Panc1 (cell line): ENCODE data around the gene TXNDC11. TPM values are rescaled to one million over a fixed set of nuclear protein-coding genes. Genes with fewer than 3 reads are reported as not detected.

ENCODE experiments used
- ATAC-seq: fragments of 200-7000 bp; cut with Tn5 transposase; 2 replicates; pipeline ENCODE4 v1.9.1; 2020; ENCODE audit warnings: mild to moderate bottlenecking, moderate library complexity
- BruUV-seq: library from RNA; stranded (reverse); fragments of 400-500 nt; replicated peaks from 2 replicates; lab custom pipeline; 2021; lab: Mats Ljungman, UMichigan
- CTCF ChIA-PET: fragments of 300-600 bp; sonication (Branson Sonifier 250); formaldehyde crosslinking; loops from one replicate; lab custom pipeline; 2022; ENCODE audit warnings: antibody characterized with exemption; lab: Charles Lee
- POLR2A ChIA-PET: fragments of 300-600 bp; sonication (Branson Sonifier 250); formaldehyde crosslinking; loops from one replicate; lab custom pipeline; 2022; ENCODE audit warnings: antibody characterized with exemption; lab: Charles Lee
- DNase-seq: peaks from one replicate; pipeline ENCODE4 v3.0.0-alpha.2; 2010; ENCODE audit warnings: low read depth, low spot score
- H3K27ac ChIP-seq: 2 replicates; pipeline ENCODE4 v1.5.1; 2011; ENCODE audit warnings: mild to moderate bottlenecking, low read length, inconsistent platforms
- H3K27me3 ChIP-seq: fragments of 200-500 bp; sonication (Bioruptor generic); 2 replicates; pipeline ENCODE4 v1.6.0; 2014; ENCODE audit warnings: low read length, inconsistent platforms; ENCODE audit not compliant: control insufficient read depth, insufficient read depth
- H3K36me3 ChIP-seq: fragments of 200-500 bp; sonication (Bioruptor generic); 2 replicates; pipeline ENCODE4 v1.5.1; 2014; ENCODE audit warnings: inconsistent platforms, mild to moderate bottlenecking, low read length, moderate library complexity; ENCODE audit not compliant: control insufficient read depth, insufficient read depth
- H3K4me1 ChIP-seq: 2 replicates; pipeline ENCODE4 v1.5.1; 2011; ENCODE audit warnings: inconsistent platforms, mild to moderate bottlenecking, low read length, moderate library complexity; ENCODE audit not compliant: control insufficient read depth, insufficient read depth
- H3K4me3 ChIP-seq, 2 experiments: 2 replicates each; pipeline ENCODE4 v1.5.1; 2011 to 2012; ENCODE audit warnings: low read depth in 2 of 2, low read length in 2 of 2, mild to moderate bottlenecking in 2 of 2, inconsistent platforms in 1 of 2, moderate library complexity in 1 of 2
- H3K9me3 ChIP-seq: fragments of 200-500 bp; sonication (Bioruptor generic); 2 replicates; pipeline ENCODE4 v1.5.1; 2014; ENCODE audit warnings: low read depth, mild to moderate bottlenecking, inconsistent platforms, low read length, moderate library complexity; ENCODE audit not compliant: control insufficient read depth, insufficient read depth
- CTCF ChIP-seq: fragments of 450-650 bp; IDR thresholded peaks from 2 replicates; pipeline ENCODE4 v1.5.1; 2017; ENCODE audit warnings: mild to moderate bottlenecking
- POLR2AphosphoS5 ChIP-seq: IDR thresholded peaks from 2 replicates; pipeline ENCODE4 v1.6.1; 2012; ENCODE audit warnings: mild to moderate bottlenecking, low read depth, low read length, moderate library complexity
- REST ChIP-seq, 2 experiments: IDR thresholded peaks; 2 replicates each; pipeline ENCODE4 v1.6.1; 2011 to 2012; ENCODE audit warnings: low read depth in 2 of 2, control low read depth in 1 of 2, low read length in 1 of 2, mild to moderate bottlenecking in 1 of 2, moderate library complexity in 1 of 2; ENCODE audit not compliant: insufficient read depth in 1 of 2
- SIN3A ChIP-seq: IDR thresholded peaks from 2 replicates; pipeline ENCODE4 v1.6.1; 2012; ENCODE audit warnings: low read depth, mild to moderate bottlenecking, low read length, moderate library complexity, borderline replicate concordance; ENCODE audit not compliant: insufficient read depth
- TCF7L2 ChIP-seq: IDR thresholded peaks from 2 replicates; pipeline ENCODE4 v1.6.1; 2011; ENCODE audit warnings: mild to moderate bottlenecking, low read depth, low read length, inconsistent platforms
- in situ Hi-C: cut with HindIII; loops from 2 replicates; pipeline ENCODE4 v1.10.0; 2016; ENCODE audit warnings: low sequenced_read_pairs, low pct_unique_long_range_greater_than_20kb
- intact Hi-C: fragments of 100-400 bp; cut with micrococcal nuclease; formaldehyde crosslinking; loops from one replicate; pipeline ENCODE4 v1.10.0; 2022; ENCODE audit not compliant: unreplicated experiment
- total RNA-seq: library from RNA; stranded (reverse); gene quantifications from one replicate; pipeline ENCODE4 v1.2.1, GENCODE V29; 2021; ENCODE audit not compliant: unreplicated experiment

The TXNDC11 gene
- total RNA-seq, 1 experiment from 2014 or later = 30.5 TPM

GRCh38 chr16:11712122-11712521 lies 30.5 kb downstream of the TXNDC11 start:
- DNase-seq = no peak
- Histone ChIP-seq H3K9me3 (no peaks in the 10 kb centered on the region), H3K36me3 (no peaks in the 10 kb centered on the region), H3K4me3 (no peak overlapping the region), H3K27ac (no peak overlapping the region), H3K4me1 (no peaks in the 10 kb centered on the region), H3K27me3 (no peaks in the 10 kb centered on the region)
- TF ChIP-seq TCF7L2 = no peak
- no peak for TF ChIP-seq REST (IDR thresholded peaks at IDR 0.05; ENCODE audit: insufficient read depth in 1 of 2, low read depth in 2 of 2, low read length in 1 of 2)
- no peak for TF ChIP-seq POLR2AphosphoS5
- TF ChIP-seq SIN3A = no peak
- no peak for TF ChIP-seq CTCF
- intact Hi-C loops = no loop called here
- ChIA-PET POLR2A (no interaction called here), CTCF (no interaction called here)
- in situ Hi-C loops = no loop called here
- BruUV-seq = no TSS peak
- ATAC-seq = no peak

- H3K9me3 ChIP-seq = no peaks in the 10 kb centered on the region
- no peak for TF ChIP-seq SIN3A
- no peak for TF ChIP-seq POLR2AphosphoS5
- TF ChIP-seq REST (IDR thresholded peaks at IDR 0.05; ENCODE audit: insufficient read depth in 1 of 2, low read depth in 2 of 2, low read length in 1 of 2) = no peak
- TF ChIP-seq CTCF = no peak
- no peak for TF ChIP-seq TCF7L2
- DNase-seq (no peak), ATAC-seq (no peak)
- no peaks in the 10 kb centered on the region for H3K36me3 ChIP-seq
- BruUV-seq = no TSS peak
- no peak overlapping the region for H3K27ac ChIP-seq
- no peak overlapping the region for H3K4me3 ChIP-seq
- in situ Hi-C loops = no loop called here
- H3K4me1 ChIP-seq = no peaks in the 10 kb centered on the region
- ChIA-PET CTCF (no interaction called here), POLR2A (no interaction called here)
- intact Hi-C loops = no loop called here
- H3K27me3 ChIP-seq = no peaks in the 10 kb centered on the region
Observed at GRCh38 chr16:11711662-11712061, 31.0 kb downstream of the TXNDC11 start.
